Mononuclear cell (primary cell): Measurements from ENCODE around the gene CMTM4. TPM values are rescaled to one million over a fixed set of nuclear protein-coding genes. Genes with fewer than 3 reads are reported as not detected.

ENCODE experiments used
- H3K27me3 ChIP-seq: 2 replicates; pipeline ENCODE4 v1.6.0; 2011; ENCODE audit warnings: low read length, control low read depth; ENCODE audit not compliant: insufficient read depth
- H3K4me1 ChIP-seq: 2 replicates; pipeline ENCODE4 v1.5.1; 2011; ENCODE audit warnings: mild to moderate bottlenecking, low read length, control low read depth; ENCODE audit not compliant: insufficient read depth
- H3K4me3 ChIP-seq: 2 replicates; pipeline ENCODE4 v1.5.1; 2011; ENCODE audit warnings: mild to moderate bottlenecking, low read length, moderate library complexity
- H3K9me3 ChIP-seq: 2 replicates; pipeline ENCODE4 v1.5.1; 2011; ENCODE audit warnings: low read depth, mild to moderate bottlenecking, control low read depth, low read length
- total RNA-seq: library from RNA; depleted of rRNA; stranded (reverse); fragments of >200 nt; gene quantifications from one replicate; pipeline ENCODE4 v1.2.3, GENCODE V29; 2012

CMTM4 gene
- total RNA-seq, 1 donor: 2.0 TPM

GRCh38 chr16:66714654-66715307 lies 18.2 kb upstream of the CMTM4 start:
- H3K4me3 ChIP-seq: no peak overlapping the region
- H3K27me3 ChIP-seq: no peaks in the 10 kb centered on the region
- no peaks in the 10 kb centered on the region for H3K9me3 ChIP-seq
- H3K4me1 ChIP-seq: no peaks in the 10 kb centered on the region

GRCh38 chr16:66714062-66714461 lies 17.5 kb upstream of the CMTM4 start:
- Histone ChIP-seq H3K4me3 (no peak overlapping the region), H3K9me3 (no peaks in the 10 kb centered on the region), H3K4me1 (no peaks in the 10 kb centered on the region), H3K27me3 (no peaks in the 10 kb centered on the region)

GRCh38 chr16:66713076-66713475 lies 16.5 kb upstream of the CMTM4 start:
- Histone ChIP-seq H3K4me3 (no peak overlapping the region), H3K4me1 (no peaks in the 10 kb centered on the region), H3K27me3 (no peaks in the 10 kb centered on the region), H3K9me3 (no peaks in the 10 kb centered on the region)

- no peak overlapping the region for H3K4me3 ChIP-seq
- H3K27me3 ChIP-seq: no peaks in the 10 kb centered on the region
- no peaks in the 10 kb centered on the region for H3K9me3 ChIP-seq
- no peaks in the 10 kb centered on the region for H3K4me1 ChIP-seq
Measured at GRCh38 chr16:66712512-66712911, 16.0 kb upstream of the CMTM4 start.

- no peaks in the 10 kb centered on the region for H3K4me1 ChIP-seq
- H3K27me3 ChIP-seq: no peaks in the 10 kb centered on the region
- no peaks in the 10 kb centered on the region for H3K9me3 ChIP-seq
- H3K4me3 ChIP-seq: no peak overlapping the region
Measured at GRCh38 chr16:66711581-66711980, 15.0 kb upstream of the CMTM4 start.

GRCh38 chr16:66706506-66706880 lies 9.9 kb upstream of the CMTM4 start:
- Histone ChIP-seq H3K4me1 (peaks cover 25% of the 10 kb centered on the region), H3K27me3 (no peaks in the 10 kb centered on the region), H3K4me3 (no peak overlapping the region), H3K9me3 (no peaks in the 10 kb centered on the region)

- peaks cover 31% of the 10 kb centered on the region for H3K4me1 ChIP-seq
- H3K9me3 ChIP-seq: no peaks in the 10 kb centered on the region
- H3K4me3 ChIP-seq: no peak overlapping the region
- no peaks in the 10 kb centered on the region for H3K27me3 ChIP-seq
Measured at GRCh38 chr16:66705790-66706505, 9.4 kb upstream of the CMTM4 start.

- Histone ChIP-seq H3K4me3 (no peak overlapping the region), H3K4me1 (peaks cover 48% of the 10 kb centered on the region), H3K9me3 (no peaks in the 10 kb centered on the region), H3K27me3 (no peaks in the 10 kb centered on the region)
Measured at GRCh38 chr16:66703406-66704215, 7.1 kb upstream of the CMTM4 start.

GRCh38 chr16:66701516-66701915 lies 5.0 kb upstream of the CMTM4 start:
- no peaks in the 10 kb centered on the region for H3K27me3 ChIP-seq
- no peaks in the 10 kb centered on the region for H3K9me3 ChIP-seq
- H3K4me3 ChIP-seq: no peak overlapping the region
- peaks cover 58% of the 10 kb centered on the region for H3K4me1 ChIP-seq

- Histone ChIP-seq H3K4me1 (peaks cover 60% of the 10 kb centered on the region), H3K27me3 (no peaks in the 10 kb centered on the region), H3K9me3 (no peaks in the 10 kb centered on the region), H3K4me3 (no peak overlapping the region)
Measured at GRCh38 chr16:66701026-66701425, 4.5 kb upstream of the CMTM4 start.

- Histone ChIP-seq H3K27me3 (no peaks in the 10 kb centered on the region), H3K9me3 (no peaks in the 10 kb centered on the region), H3K4me1 (peaks cover 71% of the 10 kb centered on the region), H3K4me3 (no peak overlapping the region)
Measured at GRCh38 chr16:66699898-66700297, 3.4 kb upstream of the CMTM4 start.

GRCh38 chr16:66698046-66698445 lies 1.5 kb upstream of the CMTM4 start:
- Histone ChIP-seq H3K4me3 (no peak overlapping the region), H3K9me3 (no peaks in the 10 kb centered on the region), H3K4me1 (peaks cover 71% of the 10 kb centered on the region), H3K27me3 (no peaks in the 10 kb centered on the region)

- Histone ChIP-seq H3K27me3 (no peaks in the 10 kb centered on the region), H3K4me1 (peaks cover 52% of the 10 kb centered on the region), H3K4me3 (peak overlapping the region; percentile 49), H3K9me3 (no peaks in the 10 kb centered on the region)
Measured at GRCh38 chr16:66695935-66696668, 441 bp downstream of the CMTM4 start.

- H3K9me3 ChIP-seq: no peaks in the 10 kb centered on the region
- peaks cover 46% of the 10 kb centered on the region for H3K4me1 ChIP-seq
- H3K27me3 ChIP-seq: no peaks in the 10 kb centered on the region
- peak overlapping the region; percentile 49 for H3K4me3 ChIP-seq
Measured at GRCh38 chr16:66695471-66695934, 1.0 kb downstream of the CMTM4 start.

GRCh38 chr16:66693149-66693548 lies 3.4 kb downstream of the CMTM4 start:
- H3K4me1 ChIP-seq: peaks cover 34% of the 10 kb centered on the region
- H3K4me3 ChIP-seq: no peak overlapping the region
- no peaks in the 10 kb centered on the region for H3K9me3 ChIP-seq
- no peaks in the 10 kb centered on the region for H3K27me3 ChIP-seq
